NB4 (cell line): ENCODE results near the gene ALDH16A1.

ENCODE experiments used
- DNase-seq: peaks from one replicate; pipeline ENCODE4 v3.0.0; 2010; ENCODE audit warnings: low read depth
- H3K4me3 ChIP-seq: one replicate; pipeline ENCODE4 v1.5.1; 2011; ENCODE audit warnings: mild to moderate bottlenecking, low read depth, low read length, moderate library complexity
- CTCF ChIP-seq: IDR thresholded peaks from one replicate; pipeline ENCODE4 v1.5.1; 2012; ENCODE audit warnings: low read depth, low read length
- MAX ChIP-seq: IDR thresholded peaks from 2 replicates; pipeline ENCODE4 v1.6.1; 2011; ENCODE audit warnings: low read depth, low read length
- MYC ChIP-seq: IDR thresholded peaks from 2 replicates; pipeline ENCODE4 v1.6.1; 2011; ENCODE audit warnings: low read depth, low read length
- POLR2A ChIP-seq: IDR thresholded peaks from 2 replicates; pipeline ENCODE4 v1.6.1; 2011; ENCODE audit warnings: mild to moderate bottlenecking; ENCODE audit not compliant: insufficient read length; ENCODE audit errors: extremely low read depth

Gene ALDH16A1

GRCh38 chr19:49417088-49417487, 35.9 kb upstream of the ALDH16A1 start:
- DNase-seq, result no peak
- TF ChIP-seq MAX (no peak), POLR2A (no peak), CTCF (no peak), MYC (no peak)
- no peak overlapping the region for H3K4me3 ChIP-seq

- no peak for DNase-seq
- H3K4me3 ChIP-seq, result no peak overlapping the region
- TF ChIP-seq CTCF (no peak), POLR2A (no peak), MAX (no peak), MYC (no peak)
These were observed 34.5 kb upstream of the ALDH16A1 start for GRCh38 chr19:49418511-49418910.

GRCh38 chr19:49419173-49419572, 33.9 kb upstream of the ALDH16A1 start:
- H3K4me3 ChIP-seq, result no peak overlapping the region
- TF ChIP-seq POLR2A (no peak), MAX (no peak), CTCF (no peak), MYC (no peak)
- no peak for DNase-seq

- H3K4me3 ChIP-seq, result no peak overlapping the region
- no peak for DNase-seq
- no peak for TF ChIP-seq MAX
- TF ChIP-seq MYC, result no peak
- no peak for TF ChIP-seq CTCF
- no peak for TF ChIP-seq POLR2A
These were observed 32.8 kb upstream of the ALDH16A1 start for GRCh38 chr19:49420227-49420626.

- no peak overlapping the region for H3K4me3 ChIP-seq
- DNase-seq, result peak; percentile 79
- TF ChIP-seq MAX (no peak), CTCF (no peak), POLR2A (no peak), MYC (no peak)
These were observed 31.8 kb upstream of the ALDH16A1 start for GRCh38 chr19:49421039-49421877.
